ENCODE data around the gene RUBCN. TPM values are rescaled to one million over a fixed set of nuclear protein-coding genes. Genes with fewer than 3 reads are reported as not detected.

The RUBCN gene
- total and polyA plus RNA-seq, 9 of the 15 experiments (the other 6 are each of a cell fraction or from before 2014, with no cell fraction given) = 8.4 to 24.0 (median 11.9) TPM

- Histone ChIP-seq H3K27ac (ENCODE audit: extremely low read depth, low read depth, low read length) (no peak overlapping the region), H3K27me3 (ENCODE audit: control insufficient read depth in 2 of 2, insufficient read depth in 2 of 2, low read length in 2 of 2) (no peaks in the 10 kb centered on the region), H3K9me3 (replicated peaks; ENCODE audit: control insufficient read depth, insufficient read depth, low read depth, low read length) (no peaks in the 10 kb centered on the region), H3K79me2 (ENCODE audit: control insufficient read depth, insufficient read depth, low read length) (no peaks in the 10 kb centered on the region), H4K20me1 (replicated peaks; ENCODE audit: control insufficient read depth, insufficient read depth, low read length) (no peaks in the 10 kb centered on the region), H3K4me1 (replicated peaks in 1 of 2; ENCODE audit: control insufficient read depth in 2 of 2, insufficient read depth in 2 of 2, low read length in 2 of 2) (no peaks in the 10 kb centered on the region), H3K9me1 (ENCODE audit: control insufficient read depth, insufficient read depth, low read length) (no peaks in the 10 kb centered on the region), H3K9ac (ENCODE audit: insufficient read depth in 1 of 2, low read depth in 2 of 2, low read length in 2 of 2) (no peak overlapping the region), H3K4me2 (ENCODE audit: insufficient read depth, low read length) (no peak overlapping the region), H3K36me3 (ENCODE audit: control insufficient read depth, insufficient read depth, low read length) (peaks cover 47% of the 10 kb centered on the region; the same call in 2 of the 3 replicates), H3K4me3 (no peak overlapping the region), H2AFZ (ENCODE audit: low read depth, low read length) (no peak overlapping the region)
- no peak for DNase-seq (ENCODE audit: extremely low read depth in 1 of 4, low spot score in 3 of 4)
- intact Hi-C loops (cut with micrococcal nuclease) = no loop called here
- BruUV-seq (replicated peaks) = no TSS peak
- POLR2A ChIA-PET = interaction anchor here (1.7 kb wide), 1 partner anchor 12 kb away, joined by 6 read pairs; no protein-coding TSS in a partner anchor
- in situ Hi-C loops (cut with MboI) = no loop called here
- FAIRE-seq = no peak
- no peak for TF ChIP-seq GABPA (tag; conservative IDR thresholded peaks at IDR 0.05; ENCODE audit: low read depth)
- CTCF ChIA-PET (ENCODE audit: low intra/inter-chr PET ratio) = no interaction called here
- WGBS (ENCODE audit: insufficient coverage, low coverage, missing lambda C conversion rate) = 86% methylated on average over 7 of the region's 7 CpGs
- ATAC-seq = no peak
These were observed 47.4 kb upstream of the RUBCN start for GRCh38 chr3:197784019-197784585.

GRCh38 chr3:197782230-197782629, 45.5 kb upstream of the RUBCN start:
- no peak for DNase-seq (ENCODE audit: extremely low read depth in 1 of 4, low spot score in 3 of 4)
- ChIA-PET CTCF (ENCODE audit: low intra/inter-chr PET ratio) (no interaction called here), POLR2A (interaction anchor here (1.1 to 1.6 kb wide), 2 partner anchors 9 to 33 kb away, joined by 4 read pairs; partner anchors contain the start of gene LRCH3)
- 86% methylated on average over 4 of the region's 4 CpGs for WGBS (ENCODE audit: insufficient coverage, low coverage, missing lambda C conversion rate)
- Histone ChIP-seq H3K4me2 (ENCODE audit: insufficient read depth, low read length) (no peak overlapping the region), H3K79me2 (ENCODE audit: control insufficient read depth, insufficient read depth, low read length) (no peaks in the 10 kb centered on the region), H3K9me3 (replicated peaks; ENCODE audit: control insufficient read depth, insufficient read depth, low read depth, low read length) (no peaks in the 10 kb centered on the region), H2AFZ (ENCODE audit: low read depth, low read length) (no peak overlapping the region), H3K27ac (ENCODE audit: extremely low read depth, low read depth, low read length) (no peak overlapping the region), H4K20me1 (replicated peaks; ENCODE audit: control insufficient read depth, insufficient read depth, low read length) (no peaks in the 10 kb centered on the region), H3K36me3 (ENCODE audit: control insufficient read depth, insufficient read depth, low read length) (peaks cover 65% of the 10 kb centered on the region), H3K9ac (ENCODE audit: insufficient read depth in 1 of 2, low read depth in 2 of 2, low read length in 2 of 2) (no peak overlapping the region), H3K4me1 (replicated peaks in 1 of 2; ENCODE audit: control insufficient read depth in 2 of 2, insufficient read depth in 2 of 2, low read length in 2 of 2) (no peaks in the 10 kb centered on the region), H3K9me1 (ENCODE audit: control insufficient read depth, insufficient read depth, low read length) (no peaks in the 10 kb centered on the region), H3K4me3 (no peak overlapping the region), H3K27me3 (ENCODE audit: control insufficient read depth in 2 of 2, insufficient read depth in 2 of 2, low read length in 2 of 2) (no peaks in the 10 kb centered on the region)
- FAIRE-seq = peak; percentile 40
- no peak for TF ChIP-seq ZBTB5 (IDR thresholded peaks at IDR 0.05)
- ATAC-seq = no peak
- BruUV-seq (replicated peaks) = no TSS peak
- in situ Hi-C loops (cut with MboI) = no loop called here
- intact Hi-C loops (cut with micrococcal nuclease) = no loop called here
